SK-N-SH (cell line): Measurements from ENCODE around the gene ARFGEF2. TPM values are rescaled to one million over a fixed set of nuclear protein-coding genes. Genes with fewer than 3 reads are reported as not detected.

Experiments used
- CTCF ChIA-PET: fragments of 300-600, 350-600 bp; formaldehyde crosslinking; extraction: SDS; loops from one replicate; lab custom pipeline; 2021; lab: Yijun Ruan, JAX
- POLR2A ChIA-PET: fragments of 350-600 bp; sonication (Branson Sonifier 250); formaldehyde crosslinking; extraction: SDS; loops from one replicate; lab custom pipeline; 2020; ENCODE audit warnings: antibody characterized with exemption, inconsistent platforms; lab: Yijun Ruan, JAX
- DNase-seq: peaks from one replicate; pipeline ENCODE4 v3.0.0; 2012
- H2AFZ ChIP-seq: fragments of 200-600 bp; sonication (generic); 2 replicates; pipeline ENCODE4 v1.8.1; 2016; ENCODE audit warnings: antibody characterized with exemption, mild to moderate bottlenecking, low read depth
- H3F3A ChIP-seq: fragments of 200-600 bp; sonication (generic); replicated peaks from 2 replicates; pipeline ENCODE3; 2016; ENCODE audit warnings: antibody characterized with exemption, mild to moderate bottlenecking; ENCODE audit not compliant: insufficient read depth
- H3K27ac ChIP-seq, 2 experiments: fragments of 200-500 bp in 1 of 2; fragments of 200-600 bp in 1 of 2; sonication (Bioruptor generic) in 1 of 2; sonication (generic), shearing (Covaris generic) in 1 of 2; 2 replicates each; pipeline versions ENCODE4 v1.5.1 to v1.6.1; 2014 to 2016; ENCODE audit warnings: low read depth in 2 of 2, inconsistent platforms in 1 of 2, low read length in 1 of 2, mild to moderate bottlenecking in 1 of 2, mixed read lengths in 1 of 2
- H3K27me3 ChIP-seq: fragments of 200-600 bp; sonication (generic), shearing (Covaris generic); 2 replicates; pipeline ENCODE4 v1.6.1; 2016; ENCODE audit warnings: mixed run types; ENCODE audit not compliant: insufficient read depth
- H3K36me3 ChIP-seq, 2 experiments: fragments of 200-500 bp in 1 of 2; fragments of 200-600 bp in 1 of 2; sonication (Bioruptor generic) in 1 of 2; sonication (generic) in 1 of 2; replicated peaks in 1 of 2; 2 replicates each; pipeline versions ENCODE3 to v1.5.1; 2014 to 2016; ENCODE audit warnings: low read length in 1 of 2, mild to moderate bottlenecking in 1 of 2; ENCODE audit not compliant: insufficient read depth in 2 of 2, control insufficient read depth in 1 of 2
- H3K4me1 ChIP-seq, 2 experiments: fragments of 200-500 bp in 1 of 2; fragments of 200-600 bp in 1 of 2; sonication (Bioruptor generic) in 1 of 2; sonication (generic), shearing (Covaris generic) in 1 of 2; 2 replicates each; pipeline versions ENCODE4 v1.5.1 to v1.6.1; 2014 to 2016; ENCODE audit warnings: low read depth in 1 of 2, low read length in 1 of 2, mixed run types in 1 of 2; ENCODE audit not compliant: insufficient read depth in 2 of 2, control insufficient read depth in 1 of 2
- H3K4me2 ChIP-seq: fragments of 200-600 bp; sonication (generic), shearing (Covaris generic); 2 replicates; pipeline ENCODE4 v1.6.1; 2017; ENCODE audit warnings: mixed run types
- H3K4me3 ChIP-seq, 2 experiments: fragments of 200-500 bp in 1 of 2; fragments of 200-600 bp in 1 of 2; sonication (Bioruptor generic) in 1 of 2; sonication (generic), shearing (Covaris generic) in 1 of 2; 2 replicates each; pipeline versions ENCODE4 v1.5.1 to v1.8.1; 2014 to 2016; ENCODE audit warnings: low read depth in 2 of 2, inconsistent platforms in 1 of 2, low read length in 1 of 2, mild to moderate bottlenecking in 1 of 2, mixed read lengths in 1 of 2, moderate library complexity in 1 of 2
- H3K79me2 ChIP-seq: fragments of 200-600 bp; sonication (generic); 2 replicates; pipeline ENCODE4 v1.8.1; 2017; ENCODE audit warnings: mild to moderate bottlenecking; ENCODE audit not compliant: insufficient read depth
- H3K9ac ChIP-seq: fragments of 200-600 bp; sonication (generic); 2 replicates; pipeline ENCODE4 v1.6.1; 2017; ENCODE audit warnings: mixed run types
- H3K9me2 ChIP-seq: fragments of 200-600 bp; sonication (generic); 2 replicates; pipeline ENCODE4 v1.6.1; 2017; ENCODE audit warnings: mixed run types
- H3K9me3 ChIP-seq: fragments of 200-600 bp; sonication (generic); 2 replicates; pipeline ENCODE4 v1.6.1; 2017; ENCODE audit warnings: mixed run types, mild to moderate bottlenecking, moderate library complexity
- H4K20me1 ChIP-seq: fragments of 200-600 bp; sonication (generic); 2 replicates; pipeline ENCODE4 v1.6.1; 2017; ENCODE audit warnings: mild to moderate bottlenecking, mixed run types; ENCODE audit not compliant: insufficient read depth
- CHD2 ChIP-seq: fragments of 150-350 bp; IDR thresholded peaks from 2 replicates; pipeline ENCODE4 v1.6.1; 2018; ENCODE audit warnings: low read length; ENCODE audit not compliant: partially characterized antibody
- EP300 ChIP-seq, 2 experiments: IDR thresholded peaks; 2 replicates each; pipeline versions ENCODE4 v1.4.0 to v1.6.1; 2012; ENCODE audit warnings: borderline replicate concordance in 1 of 2, low read depth in 1 of 2, low read length in 1 of 2
- FOSL2 ChIP-seq: IDR thresholded peaks from 2 replicates; pipeline ENCODE4 v1.4.0; 2012; ENCODE audit warnings: low read depth, mild to moderate bottlenecking, moderate library complexity, borderline replicate concordance
- GATA2 ChIP-seq: sonication (generic); formaldehyde crosslinking; IDR thresholded peaks from 2 replicates; pipeline ENCODE4 v1.5.0; 2020; ENCODE audit warnings: mild to moderate bottlenecking, missing genetic modification reagents
- JUND ChIP-seq: IDR thresholded peaks from 2 replicates; pipeline ENCODE4 v1.4.0; 2012
- MEF2A ChIP-seq: IDR thresholded peaks from 2 replicates; pipeline ENCODE4 v1.4.0; 2012; ENCODE audit warnings: low read depth, borderline replicate concordance
- MXI1 ChIP-seq: IDR thresholded peaks from 2 replicates; pipeline ENCODE4 v1.6.1; 2012; ENCODE audit warnings: mild to moderate bottlenecking, low read depth, low read length, improper control_type of control experiment
- NFIC ChIP-seq: IDR thresholded peaks from 2 replicates; pipeline ENCODE4 v1.4.0; 2012; ENCODE audit warnings: borderline replicate concordance
- NRF1 ChIP-seq: IDR thresholded peaks from 2 replicates; pipeline ENCODE4 v1.6.1; 2012; ENCODE audit warnings: low read depth, mild to moderate bottlenecking, low read length
- RAD21 ChIP-seq: IDR thresholded peaks from 2 replicates; pipeline ENCODE4 v1.6.1; 2012; ENCODE audit warnings: mild to moderate bottlenecking, low read length
- RCOR1 ChIP-seq: fragments of 150-350 bp; IDR thresholded peaks from 2 replicates; pipeline ENCODE4 v1.6.1; 2017; ENCODE audit warnings: antibody characterized with exemption, low read length
- RXRA ChIP-seq: IDR thresholded peaks from 2 replicates; pipeline ENCODE4 v1.4.0; 2012; ENCODE audit warnings: low read depth, mild to moderate bottlenecking, borderline replicate concordance
- TAF1 ChIP-seq: IDR thresholded peaks from 2 replicates; pipeline ENCODE4 v1.6.1; 2012; ENCODE audit warnings: low read depth, mild to moderate bottlenecking, low read length, moderate library complexity, borderline replicate concordance
- TCF12 ChIP-seq: IDR thresholded peaks from 2 replicates; pipeline ENCODE4 v1.4.0; 2012
- TEAD4 ChIP-seq: IDR thresholded peaks from 2 replicates; pipeline ENCODE4 v1.4.0; 2012; ENCODE audit warnings: mild to moderate bottlenecking, borderline replicate concordance; ENCODE audit not compliant: insufficient read depth
- WGBS: methylation state at CpG from one replicate; pipeline ENCODE4 v1.1.6; 2017; ENCODE audit warnings: low lambda C conversion rate; 5-methylcytosine and 5-hydroxymethylcytosine counted together
- polyA plus RNA-seq, 3 experiments: library from polyadenylated mRNA; depleted of rRNA; stranded (reverse); fragments of >200 nt; gene quantifications; 2 replicates each; pipeline ENCODE4 v1.2.3, GENCODE V29; 2012
- TF ChIP-seq, protein P1 (sequence below): IDR thresholded peaks from 2 replicates; pipeline ENCODE4 v1.4.0; 2012; ENCODE audit warnings: low read depth, borderline replicate concordance
- TF ChIP-seq, protein P2 (sequence below): IDR thresholded peaks from 2 replicates; pipeline ENCODE4 v1.6.1; 2012; ENCODE audit warnings: mild to moderate bottlenecking, low read depth, low read length, moderate library complexity

ARFGEF2 gene
- polyA plus RNA-seq, 1 of the 3 experiments (the other 2 are of a cell fraction), result 6.1 TPM

DNA sequence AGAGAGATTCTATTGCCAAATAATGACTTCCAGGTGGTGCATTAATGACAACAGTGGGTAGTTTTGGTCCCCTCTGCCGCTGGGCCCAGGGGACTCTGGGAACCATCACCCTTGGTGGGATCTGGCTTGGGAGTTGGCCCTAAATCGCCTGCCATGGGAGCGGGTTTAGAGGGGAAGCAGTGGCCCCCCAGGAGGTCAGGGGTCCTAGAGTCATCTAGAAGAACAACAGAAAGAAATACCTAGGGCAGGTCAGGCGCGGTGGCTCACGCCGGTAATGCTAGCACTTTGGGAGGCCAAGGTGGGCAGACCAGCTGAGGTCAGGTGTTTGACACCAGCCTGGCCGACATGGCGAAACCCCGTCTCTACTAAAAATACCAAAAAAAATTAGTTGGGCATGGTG lies 17.8 kb upstream of the ARFGEF2 start:
- H3K4me3 ChIP-seq, result no peak overlapping the region
- CTCF ChIA-PET, result interaction anchor here (0.7 to 9.7 kb wide), 6 partner anchors 11 to 268 kb away, joined by 3 to 245 read pairs (median 12); no protein-coding TSS in a partner anchor
- no peak for DNase-seq
- no peak overlapping the region for H2AFZ ChIP-seq
- no peaks in the 10 kb centered on the region for H3K79me2 ChIP-seq
- 89% methylated on average over 7 of the region's 10 CpGs for WGBS
- no peaks in the 10 kb centered on the region for H3K9me3 ChIP-seq
- peaks cover 0 to 4% of the 10 kb centered on the region in 2 experiments; a peak in 2 of 4 replicates for H3K4me1 ChIP-seq
- H3K4me2 ChIP-seq, result no peak overlapping the region
- no peaks in the 10 kb centered on the region for H3K9me2 ChIP-seq
- H3F3A ChIP-seq, result peaks cover 3% of the 10 kb centered on the region
- TF ChIP-seq NRF1, result no peak
- no peak for TF ChIP-seq NFIC
- no peak for TF ChIP-seq GATA2 (CRISPR knock-in tag)
- TF ChIP-seq JUND, result no peak
- no peak for TF ChIP-seq RCOR1
- TF ChIP-seq, protein P1, sequence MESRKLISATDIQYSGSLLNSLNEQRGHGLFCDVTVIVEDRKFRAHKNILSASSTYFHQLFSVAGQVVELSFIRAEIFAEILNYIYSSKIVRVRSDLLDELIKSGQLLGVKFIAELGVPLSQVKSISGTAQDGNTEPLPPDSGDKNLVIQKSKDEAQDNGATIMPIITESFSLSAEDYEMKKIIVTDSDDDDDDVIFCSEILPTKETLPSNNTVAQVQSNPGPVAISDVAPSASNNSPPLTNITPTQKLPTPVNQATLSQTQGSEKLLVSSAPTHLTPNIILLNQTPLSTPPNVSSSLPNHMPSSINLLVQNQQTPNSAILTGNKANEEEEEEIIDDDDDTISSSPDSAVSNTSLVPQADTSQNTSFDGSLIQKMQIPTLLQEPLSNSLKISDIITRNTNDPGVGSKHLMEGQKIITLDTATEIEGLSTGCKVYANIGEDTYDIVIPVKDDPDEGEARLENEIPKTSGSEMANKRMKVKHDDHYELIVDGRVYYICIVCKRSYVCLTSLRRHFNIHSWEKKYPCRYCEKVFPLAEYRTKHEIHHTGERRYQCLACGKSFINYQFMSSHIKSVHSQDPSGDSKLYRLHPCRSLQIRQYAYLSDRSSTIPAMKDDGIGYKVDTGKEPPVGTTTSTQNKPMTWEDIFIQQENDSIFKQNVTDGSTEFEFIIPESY, result no peak
- no peak for TF ChIP-seq MXI1
- TF ChIP-seq TEAD4, result no peak
- TF ChIP-seq FOSL2, result no peak
- TF ChIP-seq, protein P2, sequence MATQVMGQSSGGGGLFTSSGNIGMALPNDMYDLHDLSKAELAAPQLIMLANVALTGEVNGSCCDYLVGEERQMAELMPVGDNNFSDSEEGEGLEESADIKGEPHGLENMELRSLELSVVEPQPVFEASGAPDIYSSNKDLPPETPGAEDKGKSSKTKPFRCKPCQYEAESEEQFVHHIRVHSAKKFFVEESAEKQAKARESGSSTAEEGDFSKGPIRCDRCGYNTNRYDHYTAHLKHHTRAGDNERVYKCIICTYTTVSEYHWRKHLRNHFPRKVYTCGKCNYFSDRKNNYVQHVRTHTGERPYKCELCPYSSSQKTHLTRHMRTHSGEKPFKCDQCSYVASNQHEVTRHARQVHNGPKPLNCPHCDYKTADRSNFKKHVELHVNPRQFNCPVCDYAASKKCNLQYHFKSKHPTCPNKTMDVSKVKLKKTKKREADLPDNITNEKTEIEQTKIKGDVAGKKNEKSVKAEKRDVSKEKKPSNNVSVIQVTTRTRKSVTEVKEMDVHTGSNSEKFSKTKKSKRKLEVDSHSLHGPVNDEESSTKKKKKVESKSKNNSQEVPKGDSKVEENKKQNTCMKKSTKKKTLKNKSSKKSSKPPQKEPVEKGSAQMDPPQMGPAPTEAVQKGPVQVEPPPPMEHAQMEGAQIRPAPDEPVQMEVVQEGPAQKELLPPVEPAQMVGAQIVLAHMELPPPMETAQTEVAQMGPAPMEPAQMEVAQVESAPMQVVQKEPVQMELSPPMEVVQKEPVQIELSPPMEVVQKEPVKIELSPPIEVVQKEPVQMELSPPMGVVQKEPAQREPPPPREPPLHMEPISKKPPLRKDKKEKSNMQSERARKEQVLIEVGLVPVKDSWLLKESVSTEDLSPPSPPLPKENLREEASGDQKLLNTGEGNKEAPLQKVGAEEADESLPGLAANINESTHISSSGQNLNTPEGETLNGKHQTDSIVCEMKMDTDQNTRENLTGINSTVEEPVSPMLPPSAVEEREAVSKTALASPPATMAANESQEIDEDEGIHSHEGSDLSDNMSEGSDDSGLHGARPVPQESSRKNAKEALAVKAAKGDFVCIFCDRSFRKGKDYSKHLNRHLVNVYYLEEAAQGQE, result no peak
- no peak for TF ChIP-seq RXRA
- TF ChIP-seq CHD2, result no peak
- TF ChIP-seq RAD21, result no peak
- TF ChIP-seq TCF12, result no peak
- no peak for TF ChIP-seq EP300 (IDR thresholded peaks at IDR 0.05; ENCODE audit: borderline replicate concordance in 1 of 2, low read depth in 1 of 2, low read length in 1 of 2)
- TF ChIP-seq MEF2A, result no peak
- TF ChIP-seq TAF1, result no peak
- TF ChIP-seq, all 33 proteins: peak for 0
- Histone ChIP-seq H4K20me1 (no peaks in the 10 kb centered on the region), H3K36me3 (no peaks in the 10 kb centered on the region), H3K27ac (no peak overlapping the region), H3K9ac (no peak overlapping the region), H3K27me3 (no peaks in the 10 kb centered on the region)
- POLR2A ChIA-PET, result interaction anchor here (0.7 kb wide), 2 partner anchors 18 to 91 kb away, joined by 3 read pairs; no protein-coding TSS in a partner anchor
